Measurements from ENCODE around the gene SERGEF.

DNA sequence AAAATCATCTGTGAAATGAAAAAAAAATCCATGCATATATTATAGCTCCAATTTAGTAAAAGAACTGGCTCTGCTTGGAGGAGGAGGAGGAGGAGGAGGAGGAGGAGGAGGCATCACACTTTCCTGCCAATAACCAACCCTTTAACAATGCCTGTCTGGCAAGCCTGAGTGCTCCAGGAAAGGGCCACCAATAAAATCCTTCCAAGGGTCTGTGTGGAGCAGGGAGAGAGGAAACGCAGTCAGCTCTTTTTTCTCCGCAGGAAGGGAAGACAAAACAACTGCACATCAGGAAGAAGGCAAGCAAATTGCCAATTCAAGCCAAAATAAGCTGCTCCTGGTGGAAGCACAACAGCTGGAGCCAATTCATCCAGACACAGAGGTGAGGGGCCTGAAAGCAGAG, 139.3 kb downstream of the SERGEF start:
- TF ChIP-seq POLR2A (IDR thresholded peaks at IDR 0.05) (no peak), CTCF (IDR thresholded peaks at IDR 0.05) (no peak), EP300 (IDR thresholded peaks at IDR 0.05) (no peak)

Measured in ovary (tissue), 3 donors.